ENCODE data around the gene MAPK11. TPM values are rescaled to one million over a fixed set of nuclear protein-coding genes. Genes with fewer than 3 reads are reported as not detected.
A peak's percentile ranks its signal among the peaks of the same experiment; 100 is the strongest.

The MAPK11 gene
- total RNA-seq, 1 experiment from 2014 or later, result 7.6 TPM

- peak overlapping the region; percentile 91 for H3K4me2 ChIP-seq (ENCODE audit: low read length)
- H4K20me1 ChIP-seq (ENCODE audit: low read length), result no peaks in the 10 kb centered on the region
- no TSS peak for BruUV-seq (replicated peaks)
- no peak for TF ChIP-seq EZH2 (IDR thresholded peaks at IDR 0.05; ENCODE audit: low read length, unreplicated experiment)
- TF ChIP-seq EZH2phosphoT487 (IDR thresholded peaks at IDR 0.05; ENCODE audit: borderline replicate concordance, low read length), result no peak
- no peak for TF ChIP-seq CTCF (conservative IDR thresholded peaks at IDR 0.05; ENCODE audit: low read depth, low read length)
- H3K4me1 ChIP-seq (ENCODE audit: insufficient read depth, low read length), result peaks cover 16% of the 10 kb centered on the region; the same call in 1 of the 2 replicates
- intact Hi-C loops (cut with micrococcal nuclease), result loop anchor here (5.0 kb wide), 1 partner anchor 92 kb away; the partner anchor contains the start of gene PPP6R2
- H2AFZ ChIP-seq (ENCODE audit: low read length), result no peak overlapping the region
- H3K36me3 ChIP-seq (ENCODE audit: low read depth, low read length), result no peaks in the 10 kb centered on the region
- peaks cover 15% of the 10 kb centered on the region for H3K79me2 ChIP-seq (ENCODE audit: low read length)
- H3K4me3 ChIP-seq (ENCODE audit: low read length), result peak overlapping the region; percentile 84
- DNase-seq (no peak), ATAC-seq (no peak)
- POLR2A ChIA-PET (ENCODE audit: unreplicated experiment), result no interaction called here
- no peaks in the 10 kb centered on the region for H3K9me2 ChIP-seq (replicated peaks; ENCODE audit: low read length)
- H3K9ac ChIP-seq (ENCODE audit: low read length), result peak overlapping the region; percentile 77
- H3K27ac ChIP-seq (ENCODE audit: low read length), result no peak overlapping the region
- H3K27me3 ChIP-seq (ENCODE audit: low read length), result no peaks in the 10 kb centered on the region
- CTCF ChIA-PET, result no interaction called here
- no peaks in the 10 kb centered on the region for H3K9me3 ChIP-seq (ENCODE audit: low read length)
- H3F3A ChIP-seq (ENCODE audit: low read length, unreplicated experiment), result no peaks in the 10 kb centered on the region
Observed at GRCh38 chr22:50250249-50250554, 20.0 kb downstream of the MAPK11 start.

- ChIA-PET POLR2A (ENCODE audit: unreplicated experiment) (no interaction called here), CTCF (no interaction called here)
- Histone ChIP-seq H3K9me3 (ENCODE audit: low read length) (no peaks in the 10 kb centered on the region), H3K79me2 (ENCODE audit: low read length) (peaks cover 17% of the 10 kb centered on the region), H3F3A (ENCODE audit: low read length, unreplicated experiment) (no peaks in the 10 kb centered on the region), H3K27ac (ENCODE audit: low read length) (no peak overlapping the region), H3K36me3 (ENCODE audit: low read depth, low read length) (no peaks in the 10 kb centered on the region), H3K27me3 (ENCODE audit: low read length) (no peaks in the 10 kb centered on the region), H3K4me2 (ENCODE audit: low read length) (peak overlapping the region; percentile 91), H3K4me1 (ENCODE audit: insufficient read depth, low read length) (peaks cover 16% of the 10 kb centered on the region; the same call in 1 of the 2 replicates), H3K9ac (ENCODE audit: low read length) (no peak overlapping the region), H3K4me3 (ENCODE audit: low read length) (peak overlapping the region; percentile 84), H4K20me1 (ENCODE audit: low read length) (no peaks in the 10 kb centered on the region), H2AFZ (ENCODE audit: low read length) (no peak overlapping the region), H3K9me2 (replicated peaks; ENCODE audit: low read length) (no peaks in the 10 kb centered on the region)
- no peak for TF ChIP-seq CTCF (conservative IDR thresholded peaks at IDR 0.05; ENCODE audit: low read depth, low read length)
- no peak for TF ChIP-seq EZH2 (IDR thresholded peaks at IDR 0.05; ENCODE audit: low read length, unreplicated experiment)
- TF ChIP-seq EZH2phosphoT487 (IDR thresholded peaks at IDR 0.05; ENCODE audit: borderline replicate concordance, low read length), result no peak
- ATAC-seq (no peak), DNase-seq (no peak)
- intact Hi-C loops (cut with micrococcal nuclease), result loop anchor here (5.0 kb wide), 1 partner anchor 93 kb away; the partner anchor contains the start of gene PPP6R2
- BruUV-seq (replicated peaks), result no TSS peak
Observed at GRCh38 chr22:50249341-50250248, 20.6 kb downstream of the MAPK11 start.
